Measurements from ENCODE around the gene PRKAR2B. TPM values are rescaled to one million over a fixed set of nuclear protein-coding genes. Genes with fewer than 3 reads are reported as not detected.

The PRKAR2B gene
- total RNA-seq, 4 donors from 2014 or later = 3.0 to 28.1 (median 5.7) TPM

- no peaks in the 10 kb centered on the region for H3K36me3 ChIP-seq
- no peak overlapping the region for H3K27ac ChIP-seq
- no peaks in the 10 kb centered on the region for H3K27me3 ChIP-seq
These were observed 31.8 kb upstream of the PRKAR2B start for GRCh38 chr7:107012691-107013090.

GRCh38 chr7:107014387-107015023 is 30.0 kb upstream of the PRKAR2B start:
- Histone ChIP-seq H3K4me1 (no peaks in the 10 kb centered on the region), H3K4me3 (no peak overlapping the region), H3K9me3 (no peaks in the 10 kb centered on the region), H3K27me3 (no peaks in the 10 kb centered on the region), H3K36me3 (no peaks in the 10 kb centered on the region), H3K27ac (no peak overlapping the region)
- TF ChIP-seq CTCF (IDR thresholded peaks at IDR 0.05) (no peak), POLR2A (IDR thresholded peaks at IDR 0.05) (no peak)
- no peak for DNase-seq

More at GRCh38 chr7:107012691-107013090, 31.8 kb upstream of the PRKAR2B start:
- TF ChIP-seq POLR2A (IDR thresholded peaks at IDR 0.05) (no peak), CTCF (IDR thresholded peaks at IDR 0.05) (no peak)
- H3K4me1 ChIP-seq = no peaks in the 10 kb centered on the region
- no peak for DNase-seq
- H3K4me3 ChIP-seq = no peak overlapping the region
- H3K9me3 ChIP-seq = no peaks in the 10 kb centered on the region

DNA sequence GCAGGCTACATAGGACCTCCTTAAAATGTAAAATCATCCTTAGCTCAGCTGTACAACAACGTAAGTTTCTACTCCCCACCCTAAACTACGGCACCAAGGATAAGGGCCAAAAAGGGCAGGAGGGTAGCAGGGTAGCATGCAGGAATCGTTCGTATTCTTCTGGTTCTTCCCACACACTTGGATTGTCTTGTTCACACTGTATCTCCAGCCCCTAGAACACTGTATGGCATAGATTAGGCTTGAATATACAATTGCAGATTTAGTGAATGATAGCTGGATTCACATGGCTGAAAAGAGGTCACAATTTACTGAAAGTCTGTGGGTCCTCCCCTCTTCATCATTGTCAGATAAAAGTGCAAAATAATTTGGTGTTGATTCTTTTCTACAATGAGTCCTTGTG is 28.2 kb upstream of the PRKAR2B start:
- Histone ChIP-seq H3K4me3 (no peak overlapping the region), H3K9me3 (no peaks in the 10 kb centered on the region), H3K27ac (no peak overlapping the region), H3K27me3 (no peaks in the 10 kb centered on the region), H3K4me1 (no peaks in the 10 kb centered on the region), H3K36me3 (no peaks in the 10 kb centered on the region)
- no peak for DNase-seq
- TF ChIP-seq POLR2A (IDR thresholded peaks at IDR 0.05) (no peak), CTCF (IDR thresholded peaks at IDR 0.05) (no peak)

GRCh38 chr7:107017965-107018719 is 26.4 kb upstream of the PRKAR2B start:
- no peak overlapping the region for H3K4me3 ChIP-seq
- H3K4me1 ChIP-seq = no peaks in the 10 kb centered on the region
- no peak for DNase-seq
- H3K27ac ChIP-seq = no peak overlapping the region
- no peaks in the 10 kb centered on the region for H3K27me3 ChIP-seq
- TF ChIP-seq CTCF (IDR thresholded peaks at IDR 0.05) (no peak), POLR2A (IDR thresholded peaks at IDR 0.05) (no peak)
- no peaks in the 10 kb centered on the region for H3K36me3 ChIP-seq
- H3K9me3 ChIP-seq = no peaks in the 10 kb centered on the region

- Histone ChIP-seq H3K4me1 (no peaks in the 10 kb centered on the region), H3K4me3 (no peak overlapping the region), H3K9me3 (no peaks in the 10 kb centered on the region), H3K27ac (no peak overlapping the region), H3K36me3 (no peaks in the 10 kb centered on the region), H3K27me3 (no peaks in the 10 kb centered on the region)
- no peak for DNase-seq
- no peak for TF ChIP-seq CTCF (IDR thresholded peaks at IDR 0.05)
- no peak for TF ChIP-seq POLR2A (IDR thresholded peaks at IDR 0.05)
These were observed 24.1 kb upstream of the PRKAR2B start for GRCh38 chr7:107020400-107020799.

Measured in Peyer's patch (tissue), 4 donors.